AG10803 (cell line): Measurements from ENCODE around the gene MYO1D.

Source experiments
- DNase-seq: peaks from one replicate; pipeline ENCODE4 v3.0.0; 2010; ENCODE audit warnings: low read depth
- H3K4me3 ChIP-seq: 2 replicates; pipeline ENCODE4 v1.5.1; 2011; ENCODE audit warnings: mild to moderate bottlenecking, low read length, control low read depth
- TF ChIP-seq, protein P1 (sequence below): conservative IDR thresholded peaks from 2 replicates; pipeline ENCODE4 v1.5.1; 2011; ENCODE audit warnings: mild to moderate bottlenecking, low read length, control low read depth, inconsistent platforms

The MYO1D gene

DNA sequence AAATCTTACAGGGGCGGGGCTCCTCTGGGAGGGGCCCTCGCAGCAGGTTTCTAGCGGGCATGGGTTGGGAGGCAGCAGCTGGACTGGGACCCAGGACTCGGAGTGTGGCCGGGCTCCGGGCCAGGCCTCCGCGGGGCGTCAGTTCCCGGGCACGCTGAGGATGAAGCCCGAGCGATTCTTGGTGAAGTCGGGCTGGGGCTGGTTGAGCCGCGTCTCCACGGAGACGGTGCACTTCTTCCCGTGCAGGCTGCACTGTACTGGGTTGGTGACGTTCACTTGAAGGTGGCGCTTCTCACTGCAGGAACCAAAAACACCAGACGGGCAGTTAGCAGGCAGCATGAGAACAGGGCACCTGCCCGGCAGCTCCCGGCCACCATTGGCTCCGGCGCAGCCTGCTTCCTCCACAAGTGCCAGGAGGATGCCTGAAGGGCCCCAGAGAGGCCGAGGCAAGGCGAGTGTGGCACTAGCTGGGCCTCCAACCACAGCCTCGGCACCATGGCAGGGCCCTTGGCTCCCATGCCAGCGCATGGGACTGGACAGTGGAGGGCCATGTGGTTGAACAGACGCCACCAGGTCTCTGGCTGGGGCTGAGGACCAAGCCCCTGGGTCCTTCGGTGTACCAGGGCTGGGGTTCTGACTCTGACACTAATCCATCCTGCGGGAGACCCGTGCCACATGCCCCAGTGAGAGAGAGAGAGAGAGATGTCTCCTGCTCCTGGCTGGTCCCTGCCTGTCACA is 382.1 kb downstream of the MYO1D start:
- TF ChIP-seq, protein P1, sequence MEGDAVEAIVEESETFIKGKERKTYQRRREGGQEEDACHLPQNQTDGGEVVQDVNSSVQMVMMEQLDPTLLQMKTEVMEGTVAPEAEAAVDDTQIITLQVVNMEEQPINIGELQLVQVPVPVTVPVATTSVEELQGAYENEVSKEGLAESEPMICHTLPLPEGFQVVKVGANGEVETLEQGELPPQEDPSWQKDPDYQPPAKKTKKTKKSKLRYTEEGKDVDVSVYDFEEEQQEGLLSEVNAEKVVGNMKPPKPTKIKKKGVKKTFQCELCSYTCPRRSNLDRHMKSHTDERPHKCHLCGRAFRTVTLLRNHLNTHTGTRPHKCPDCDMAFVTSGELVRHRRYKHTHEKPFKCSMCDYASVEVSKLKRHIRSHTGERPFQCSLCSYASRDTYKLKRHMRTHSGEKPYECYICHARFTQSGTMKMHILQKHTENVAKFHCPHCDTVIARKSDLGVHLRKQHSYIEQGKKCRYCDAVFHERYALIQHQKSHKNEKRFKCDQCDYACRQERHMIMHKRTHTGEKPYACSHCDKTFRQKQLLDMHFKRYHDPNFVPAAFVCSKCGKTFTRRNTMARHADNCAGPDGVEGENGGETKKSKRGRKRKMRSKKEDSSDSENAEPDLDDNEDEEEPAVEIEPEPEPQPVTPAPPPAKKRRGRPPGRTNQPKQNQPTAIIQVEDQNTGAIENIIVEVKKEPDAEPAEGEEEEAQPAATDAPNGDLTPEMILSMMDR, result no peak
- DNase-seq, result no peak
- no peak overlapping the region for H3K4me3 ChIP-seq

DNA sequence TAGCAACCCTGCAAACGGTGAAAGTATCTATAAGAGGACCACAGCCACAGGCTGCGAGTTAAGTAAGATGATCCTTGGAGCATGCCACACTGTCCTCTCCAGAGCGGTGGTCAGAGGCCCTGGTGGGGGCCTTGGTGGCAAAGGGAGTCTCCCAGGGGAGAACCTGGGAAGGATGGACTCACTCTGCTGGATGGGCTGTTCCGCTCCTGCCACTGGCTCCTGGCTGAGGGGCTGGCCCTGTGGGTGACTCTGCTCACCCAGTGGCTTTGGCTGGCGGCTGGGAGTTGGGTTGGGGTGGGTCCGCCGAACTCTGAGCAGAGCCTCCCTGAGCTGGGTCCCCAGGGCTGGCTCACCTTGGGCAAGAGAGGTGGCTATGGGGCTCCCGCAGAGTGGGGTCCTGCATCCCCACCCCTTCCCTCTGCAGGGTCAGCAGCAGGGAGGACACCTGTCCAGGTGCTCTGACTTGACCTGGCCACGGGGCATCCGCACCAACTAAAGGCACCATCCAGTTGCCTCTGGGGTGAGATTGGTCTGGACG is 382.9 kb downstream of the MYO1D start:
- DNase-seq, result no peak
- TF ChIP-seq, protein P1, result no peak
- no peak overlapping the region for H3K4me3 ChIP-seq

- no peak overlapping the region for H3K4me3 ChIP-seq
- TF ChIP-seq, protein P1, result no peak
- no peak for DNase-seq
These were observed 383.4 kb downstream of the MYO1D start for GRCh38 chr17:32493571-32493970.

- no peak overlapping the region for H3K4me3 ChIP-seq
- DNase-seq, result no peak
- TF ChIP-seq, protein P1, result no peak
These were observed 384.2 kb downstream of the MYO1D start for GRCh38 chr17:32492648-32493289.

- DNase-seq, result no peak
- TF ChIP-seq, protein P1, result no peak
- H3K4me3 ChIP-seq, result no peak overlapping the region
These were observed 384.7 kb downstream of the MYO1D start for GRCh38 chr17:32492264-32492589.

DNA sequence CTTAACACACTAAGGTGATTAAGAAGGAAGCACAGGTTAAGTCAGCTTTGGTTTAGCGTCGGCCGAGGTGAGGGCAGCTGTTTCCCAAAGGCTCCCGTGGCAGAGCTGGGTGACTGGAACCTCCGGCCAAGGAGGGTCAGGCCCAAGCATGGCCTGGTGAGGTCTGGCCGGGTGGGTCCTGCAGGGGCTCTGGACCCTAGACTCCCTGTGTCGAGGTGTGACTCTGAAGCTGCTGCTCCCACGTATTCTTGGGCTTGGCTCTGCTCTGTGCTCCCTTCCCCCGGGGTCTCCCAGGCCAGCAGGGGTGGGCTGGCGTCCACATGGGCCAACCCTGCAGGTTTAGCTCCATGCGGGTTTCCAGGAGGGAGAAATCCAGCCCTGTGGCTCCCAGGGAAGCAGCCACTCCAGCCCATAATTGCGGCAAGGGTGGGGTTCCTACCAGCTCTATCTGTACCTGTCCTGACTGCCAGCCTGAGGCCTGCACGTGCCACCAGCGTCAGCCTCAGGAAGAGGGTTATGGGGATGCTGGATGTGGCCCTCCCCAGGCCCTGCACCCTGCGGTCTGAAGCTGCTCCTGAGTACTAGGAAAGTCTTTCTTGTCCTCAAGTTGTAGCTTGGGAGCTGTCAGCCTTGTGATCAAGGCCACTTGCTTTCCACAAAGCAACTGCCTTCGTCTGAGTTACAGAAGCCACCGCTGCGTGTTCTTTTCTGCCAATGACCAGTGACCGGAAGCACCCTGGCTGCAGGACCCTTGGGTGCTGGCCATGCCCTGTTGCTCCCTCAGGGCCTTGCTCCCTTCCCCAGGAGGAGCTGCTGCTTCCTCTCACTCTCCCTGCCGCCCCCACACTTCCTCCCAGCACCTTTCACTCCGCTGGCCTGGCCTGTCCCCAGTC is 385.3 kb downstream of the MYO1D start:
- TF ChIP-seq, protein P1, result no peak
- no peak for DNase-seq
- H3K4me3 ChIP-seq, result no peak overlapping the region
